Measurements from ENCODE around the gene MIEF1. TPM values are rescaled to one million over a fixed set of nuclear protein-coding genes. Genes with fewer than 3 reads are reported as not detected.

Gene MIEF1
- total RNA-seq, 2 experiments from 2014 or later = 40.6 to 45.7 TPM

GRCh38 chr22:39463931-39464390, 38.1 kb upstream of the MIEF1 start:
- CTCF ChIA-PET = interaction anchor here (1.3 kb wide), 1 partner anchor 10 kb away, joined by 3 read pairs; no protein-coding TSS in a partner anchor
- H3K27ac Mint-ChIP-seq = no peak overlapping the region
- H3K36me3 Mint-ChIP-seq = no peaks in the 10 kb centered on the region
- H3K4me1 Mint-ChIP-seq = peaks cover 8% of the 10 kb centered on the region
- H3K9me3 Mint-ChIP-seq (ENCODE audit: low read depth) = no peaks in the 10 kb centered on the region
- peaks cover 15% of the 10 kb centered on the region for H3K27me3 Mint-ChIP-seq
- H3K4me3 Mint-ChIP-seq = no peak overlapping the region
- DNase-seq (no peak), ATAC-seq (no peak)

- H3K9me3 Mint-ChIP-seq (ENCODE audit: low read depth) = no peaks in the 10 kb centered on the region
- DNase-seq = no peak
- H3K36me3 Mint-ChIP-seq = no peaks in the 10 kb centered on the region
- peaks cover 2% of the 10 kb centered on the region for H3K27me3 Mint-ChIP-seq
- H3K27ac Mint-ChIP-seq = no peak overlapping the region
- no peak for ATAC-seq
- peaks cover 10% of the 10 kb centered on the region for H3K4me1 Mint-ChIP-seq
- H3K4me3 Mint-ChIP-seq = no peak overlapping the region
- CTCF ChIA-PET = interaction anchor here (1.1 kb wide), 1 partner anchor 30 kb away, joined by 3 read pairs; no protein-coding TSS in a partner anchor
Observed at GRCh38 chr22:39466228-39467006, 35.7 kb upstream of the MIEF1 start.

- no peaks in the 10 kb centered on the region for H3K36me3 Mint-ChIP-seq
- DNase-seq (no peak), ATAC-seq (no peak)
- no peaks in the 10 kb centered on the region for H3K27me3 Mint-ChIP-seq
- peaks cover 19% of the 10 kb centered on the region for H3K4me1 Mint-ChIP-seq
- no peaks in the 10 kb centered on the region for H3K9me3 Mint-ChIP-seq (ENCODE audit: low read depth)
- peak overlapping the region; percentile 20 for H3K27ac Mint-ChIP-seq
- no peak overlapping the region for H3K4me3 Mint-ChIP-seq
- CTCF ChIA-PET = interaction anchor here (0.7 to 1.1 kb wide), 3 partner anchors 29 to 68 kb away, joined by 3 to 4 read pairs (median 3); partner anchors contain the start of gene TAB1
Observed at GRCh38 chr22:39467390-39467895, 34.6 kb upstream of the MIEF1 start.

GRCh38 chr22:39468487-39469325, 33.4 kb upstream of the MIEF1 start:
- peaks cover 24% of the 10 kb centered on the region for H3K4me1 Mint-ChIP-seq
- no peaks in the 10 kb centered on the region for H3K36me3 Mint-ChIP-seq
- H3K4me3 Mint-ChIP-seq = no peak overlapping the region
- H3K9me3 Mint-ChIP-seq (ENCODE audit: low read depth) = no peaks in the 10 kb centered on the region
- ATAC-seq (no peak), DNase-seq (no peak)
- H3K27me3 Mint-ChIP-seq = no peaks in the 10 kb centered on the region
- H3K27ac Mint-ChIP-seq = no peak overlapping the region
- CTCF ChIA-PET = interaction anchor here (0.6 kb wide), 1 partner anchor 247 kb away, joined by 3 read pairs; no protein-coding TSS in a partner anchor

GRCh38 chr22:39469326-39469680, 32.8 kb upstream of the MIEF1 start:
- Mint-ChIP-seq H3K27me3 (no peaks in the 10 kb centered on the region), H3K4me3 (no peak overlapping the region), H3K36me3 (no peaks in the 10 kb centered on the region), H3K27ac (no peak overlapping the region), H3K4me1 (peaks cover 24% of the 10 kb centered on the region), H3K9me3 (ENCODE audit: low read depth) (no peaks in the 10 kb centered on the region)
- no peak for DNase-seq
- no peak for ATAC-seq
- CTCF ChIA-PET = interaction anchor here (0.6 kb wide), 1 partner anchor 247 kb away, joined by 3 read pairs; no protein-coding TSS in a partner anchor

GRCh38 chr22:39469681-39470450, 32.2 kb upstream of the MIEF1 start:
- H3K9me3 Mint-ChIP-seq (ENCODE audit: low read depth) = no peaks in the 10 kb centered on the region
- no peak overlapping the region for H3K27ac Mint-ChIP-seq

GRCh38 chr22:39470451-39471291, 31.4 kb upstream of the MIEF1 start:
- H3K27me3 Mint-ChIP-seq = no peaks in the 10 kb centered on the region
- no peaks in the 10 kb centered on the region for H3K9me3 Mint-ChIP-seq (ENCODE audit: low read depth)
- H3K27ac Mint-ChIP-seq = no peak overlapping the region
- H3K4me3 Mint-ChIP-seq = no peak overlapping the region
- DNase-seq (no peak), ATAC-seq (no peak)
- H3K4me1 Mint-ChIP-seq = peaks cover 24% of the 10 kb centered on the region
- no peaks in the 10 kb centered on the region for H3K36me3 Mint-ChIP-seq
- CTCF ChIA-PET = interaction anchor here (1.7 to 1.9 kb wide), 2 partner anchors 23 to 58 kb away, joined by 3 to 5 read pairs; no protein-coding TSS in a partner anchor

More at GRCh38 chr22:39469681-39470450, 32.2 kb upstream of the MIEF1 start:
- no peaks in the 10 kb centered on the region for H3K36me3 Mint-ChIP-seq
- H3K4me1 Mint-ChIP-seq = peaks cover 24% of the 10 kb centered on the region
- H3K27me3 Mint-ChIP-seq = no peaks in the 10 kb centered on the region
- H3K4me3 Mint-ChIP-seq = no peak overlapping the region
- CTCF ChIA-PET = interaction anchor here (0.6 to 1.7 kb wide), 2 partner anchors 59 to 248 kb away, joined by 3 read pairs; no protein-coding TSS in a partner anchor
- ATAC-seq (no peak), DNase-seq (no peak)

- H3K27ac Mint-ChIP-seq = peak overlapping the region; percentile 66
- no peak overlapping the region for H3K4me3 Mint-ChIP-seq
- no peaks in the 10 kb centered on the region for H3K9me3 Mint-ChIP-seq (ENCODE audit: low read depth)
- H3K4me1 Mint-ChIP-seq = peaks cover 24% of the 10 kb centered on the region
- no peaks in the 10 kb centered on the region for H3K27me3 Mint-ChIP-seq
- peak; percentile 61 for DNase-seq
- H3K36me3 Mint-ChIP-seq = no peaks in the 10 kb centered on the region
- ATAC-seq = peak; percentile 76
- CTCF ChIA-PET = interaction anchor here (1.7 to 1.9 kb wide), 2 partner anchors 24 to 57 kb away, joined by 3 to 5 read pairs; no protein-coding TSS in a partner anchor
Observed at GRCh38 chr22:39471381-39472141, 30.5 kb upstream of the MIEF1 start.

GRCh38 chr22:39472570-39473556, 29.2 kb upstream of the MIEF1 start:
- H3K27ac Mint-ChIP-seq = no peak overlapping the region
- H3K36me3 Mint-ChIP-seq = no peaks in the 10 kb centered on the region
- CTCF ChIA-PET = interaction anchor here (0.6 to 1.9 kb wide), 3 partner anchors 26 to 313 kb away, joined by 3 to 5 read pairs (median 4); partner anchors contain the start of gene TAB1
- no peaks in the 10 kb centered on the region for H3K27me3 Mint-ChIP-seq
- H3K9me3 Mint-ChIP-seq (ENCODE audit: low read depth) = no peaks in the 10 kb centered on the region
- no peak for DNase-seq
- H3K4me1 Mint-ChIP-seq = peaks cover 17% of the 10 kb centered on the region
- no peak overlapping the region for H3K4me3 Mint-ChIP-seq
- no peak for ATAC-seq

GRCh38 chr22:39473851-39474250, 28.2 kb upstream of the MIEF1 start:
- ATAC-seq (no peak), DNase-seq (no peak)
- Mint-ChIP-seq H3K9me3 (ENCODE audit: low read depth) (no peaks in the 10 kb centered on the region), H3K4me1 (peaks cover 17% of the 10 kb centered on the region), H3K27me3 (no peaks in the 10 kb centered on the region), H3K36me3 (no peaks in the 10 kb centered on the region), H3K27ac (no peak overlapping the region), H3K4me3 (no peak overlapping the region)
- CTCF ChIA-PET = interaction anchor here (1.6 kb wide), 1 partner anchor 74 kb away, joined by 4 read pairs; the partner anchor contains the start of gene TAB1
